Smooth muscle cell of trachea (primary cell): ENCODE measurements around the gene KRT74. TPM values are rescaled to one million over a fixed set of nuclear protein-coding genes. Genes with fewer than 3 reads are reported as not detected.

Experiments
- total RNA-seq: library from RNA; depleted of rRNA; stranded (reverse); fragments of >200 nt; gene quantifications from 2 replicates; pipeline ENCODE4 v1.2.1, GENCODE V29; 2014

The KRT74 gene
- not detected in 2 replicates for total RNA-seq

DNA sequence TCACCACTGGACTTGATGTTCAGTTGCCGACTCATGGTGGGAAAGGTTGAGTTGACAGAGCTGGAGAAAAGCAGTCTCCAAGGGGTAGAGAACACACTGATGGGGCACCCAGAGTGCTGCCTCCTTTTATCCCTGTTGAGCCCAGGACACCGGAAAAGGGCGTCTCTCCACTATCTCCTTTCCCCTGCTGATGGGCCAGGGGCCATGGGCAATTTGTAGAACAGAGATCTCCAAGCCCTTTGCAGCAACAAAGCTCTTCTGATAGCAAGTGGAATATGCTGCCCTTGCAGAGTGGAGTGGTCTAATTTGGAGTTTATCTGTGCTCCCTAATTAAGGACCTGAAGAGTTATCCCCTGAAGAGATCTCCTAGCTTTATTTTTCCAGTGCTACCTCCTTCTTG lies at the start of gene KRT74:
Gene KRT74, minus strand, starts transcription at position 101 of the 400 bp plus-strand sequence. Its CDS starts 66 bp downstream, at position 35.

DNA sequence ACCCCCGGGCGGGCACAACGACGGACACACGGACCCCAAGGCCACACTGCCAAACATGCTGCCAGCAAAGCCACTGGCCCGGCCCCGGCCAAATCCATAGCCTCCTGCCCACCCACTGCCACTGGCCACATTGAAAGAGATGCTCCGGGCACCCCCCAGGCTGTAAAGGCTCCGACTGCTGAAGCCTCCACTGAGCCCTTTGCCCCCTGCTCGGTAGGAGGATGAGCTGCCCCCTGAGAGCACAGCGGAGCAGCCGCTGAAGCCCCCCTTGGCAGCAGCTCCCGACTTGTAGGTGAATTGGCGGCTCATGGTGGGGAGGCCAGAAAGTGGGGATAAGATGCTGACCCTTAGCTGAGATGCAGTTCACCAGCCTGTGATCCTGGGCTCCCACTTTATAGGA lies 44.6 kb upstream of the KRT74 start, which contains the start of gene KRT73:
Gene KRT73, minus strand, starts transcription at position 344 of the 400 bp plus-strand sequence. Its CDS starts 35 bp downstream, at position 309.

DNA sequence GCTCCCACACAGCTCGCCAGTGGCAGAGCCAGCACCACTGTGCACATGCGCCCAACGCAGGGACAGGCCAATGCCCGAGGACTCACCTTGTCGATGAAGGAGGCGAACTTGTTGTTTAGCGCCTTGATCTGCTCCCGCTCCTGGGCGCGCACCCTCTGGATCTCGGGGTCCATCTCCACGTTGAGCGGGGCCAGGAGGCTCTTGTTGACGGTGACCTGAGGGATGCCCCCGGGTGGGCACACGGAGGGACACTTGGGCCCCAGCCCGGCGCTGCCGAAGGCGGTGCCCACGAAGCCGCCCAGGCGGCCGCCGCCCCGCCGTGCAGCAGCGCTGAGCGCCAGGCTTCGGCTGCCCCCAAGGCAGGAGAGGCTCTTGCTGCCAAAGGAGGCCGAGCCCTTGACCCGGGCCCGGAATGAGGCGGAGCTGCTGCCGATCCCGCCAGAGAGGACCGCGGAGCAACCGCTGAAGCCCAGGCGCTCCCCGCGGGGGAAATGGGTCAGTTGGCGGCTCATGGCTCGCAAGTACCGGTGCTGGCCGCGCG lies 27.4 kb upstream of the KRT74 start, which contains the start of gene KRT72:
Gene KRT72, minus strand, starts transcription at position 523 of the 541 bp plus-strand sequence. Its CDS starts 11 bp downstream, at position 512.

GRCh38 chr12:52552681-52553195 lies 20.9 kb downstream of the KRT74 start, which contains the start of gene KRT71:
TSS of gene KRT71 (minus strand) at chr12:52553145. CDS start at chr12:52553077, 68 bp downstream.

DNA sequence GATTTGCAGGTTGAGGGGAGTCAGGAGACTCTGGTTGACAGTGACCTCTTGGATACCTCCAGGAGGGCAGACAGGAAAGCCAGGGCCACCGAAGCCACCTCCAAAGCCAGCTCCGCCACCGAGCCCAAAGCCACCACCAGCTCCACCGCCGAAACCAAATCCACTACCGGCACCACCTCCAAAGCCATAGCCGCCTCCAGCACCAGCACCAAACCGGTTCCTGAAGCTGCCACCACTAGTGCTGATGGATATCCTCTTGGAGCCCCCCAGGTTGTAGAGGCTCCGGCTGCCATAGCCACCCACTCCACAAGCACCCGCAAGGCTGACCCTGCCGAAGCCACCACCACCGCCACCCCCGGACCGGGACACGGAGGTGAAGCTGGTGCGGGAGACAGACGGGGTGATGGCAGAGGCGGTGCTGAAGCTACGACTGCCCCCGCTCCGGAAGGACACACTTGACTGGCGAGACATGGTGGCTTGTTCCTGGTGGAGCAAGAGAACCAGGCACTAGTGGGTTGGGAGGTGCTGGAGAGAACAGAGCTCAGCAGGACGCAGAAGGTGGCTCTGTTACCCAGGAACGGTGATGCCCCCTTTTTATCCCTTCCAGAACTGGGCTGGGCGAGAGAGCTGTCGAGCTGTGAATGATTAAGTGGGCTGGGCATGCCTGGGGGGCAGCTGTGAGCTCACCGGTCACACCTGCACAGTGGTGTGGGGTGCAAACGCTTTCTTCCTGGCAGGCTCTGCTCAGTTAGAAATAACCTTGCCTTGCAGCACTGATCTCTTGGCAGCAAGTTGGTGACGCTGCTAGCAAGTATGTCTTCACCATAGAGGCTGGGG lies 53.6 kb downstream of the KRT74 start, which contains the start of gene KRT5:
Gene KRT5, minus strand, starts transcription at position 569 of the 837 bp plus-strand sequence. Its CDS starts 98 bp downstream, at position 471.

Other genes with a start within 250 kb of the KRT74 start
- not detected in 2 replicates for gene KRT85, start 206.4 kb downstream of the KRT74 start, total RNA-seq
- not detected in 2 replicates for gene KRT84, start 188.2 kb downstream of the KRT74 start, total RNA-seq
- gene KRT82, start 167.5 kb downstream of the KRT74 start, total RNA-seq: not detected in 2 replicates
- gene KRT75, start 139.5 kb downstream of the KRT74 start, total RNA-seq: not detected in 2 replicates
- gene KRT6B, start 121.7 kb downstream of the KRT74 start, total RNA-seq: not detected in 2 replicates
- not detected in 2 replicates for gene KRT6C, start 100.0 kb downstream of the KRT74 start, total RNA-seq
- gene KRT6A, start 80.6 kb downstream of the KRT74 start, total RNA-seq: under 0.01 TPM in 1 of 2 replicates, not detected in the other
- 0.50 and 6.7 TPM in 2 replicates for gene KRT5, start 53.4 kb downstream of the KRT74 start, total RNA-seq
- not detected in 2 replicates for gene KRT71, start 20.7 kb downstream of the KRT74 start, total RNA-seq
- gene KRT72, start 27.6 kb upstream of the KRT74 start, total RNA-seq: not detected in 2 replicates
- gene KRT73, start 44.7 kb upstream of the KRT74 start, total RNA-seq: not detected in 2 replicates
- not detected in 2 replicates for gene KRT2, start 78.4 kb upstream of the KRT74 start, total RNA-seq
- gene KRT1, start 106.6 kb upstream of the KRT74 start, total RNA-seq: not detected in 2 replicates
- not detected in 2 replicates for gene KRT77, start 129.7 kb upstream of the KRT74 start, total RNA-seq
- gene KRT76, start 203.5 kb upstream of the KRT74 start, total RNA-seq: not detected in 2 replicates
- not detected in 2 replicates for gene KRT3, start 222.3 kb upstream of the KRT74 start, total RNA-seq
- gene KRT4, start 240.3 kb upstream of the KRT74 start, total RNA-seq: not detected in 2 replicates